ENCODE results near the gene CLEC4E. TPM values are rescaled to one million over a fixed set of nuclear protein-coding genes. Genes with fewer than 3 reads are reported as not detected.

CLEC4E gene
- polyA plus RNA-seq, 1 experiment, result not detected

DNA sequence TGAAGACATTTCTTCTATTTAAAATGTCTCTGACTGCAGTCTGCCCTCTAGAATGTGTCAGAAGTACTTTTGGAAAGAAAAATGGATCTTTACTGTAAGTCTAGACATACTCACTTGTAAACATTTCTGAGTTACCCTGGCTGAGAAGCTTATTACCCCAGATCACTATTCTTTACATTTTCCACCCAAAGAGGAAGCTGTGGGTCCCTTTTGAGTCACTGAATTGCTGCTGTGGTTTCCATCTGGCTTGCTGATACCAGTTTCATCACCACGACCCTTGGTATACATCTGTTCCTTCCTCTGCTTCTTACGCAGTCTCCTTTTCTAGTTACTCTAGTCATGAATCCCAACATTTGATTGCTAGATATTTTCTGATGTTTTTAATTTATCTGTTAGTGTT, 47.6 kb downstream of the CLEC4E start:
- TF ChIP-seq, protein P1, sequence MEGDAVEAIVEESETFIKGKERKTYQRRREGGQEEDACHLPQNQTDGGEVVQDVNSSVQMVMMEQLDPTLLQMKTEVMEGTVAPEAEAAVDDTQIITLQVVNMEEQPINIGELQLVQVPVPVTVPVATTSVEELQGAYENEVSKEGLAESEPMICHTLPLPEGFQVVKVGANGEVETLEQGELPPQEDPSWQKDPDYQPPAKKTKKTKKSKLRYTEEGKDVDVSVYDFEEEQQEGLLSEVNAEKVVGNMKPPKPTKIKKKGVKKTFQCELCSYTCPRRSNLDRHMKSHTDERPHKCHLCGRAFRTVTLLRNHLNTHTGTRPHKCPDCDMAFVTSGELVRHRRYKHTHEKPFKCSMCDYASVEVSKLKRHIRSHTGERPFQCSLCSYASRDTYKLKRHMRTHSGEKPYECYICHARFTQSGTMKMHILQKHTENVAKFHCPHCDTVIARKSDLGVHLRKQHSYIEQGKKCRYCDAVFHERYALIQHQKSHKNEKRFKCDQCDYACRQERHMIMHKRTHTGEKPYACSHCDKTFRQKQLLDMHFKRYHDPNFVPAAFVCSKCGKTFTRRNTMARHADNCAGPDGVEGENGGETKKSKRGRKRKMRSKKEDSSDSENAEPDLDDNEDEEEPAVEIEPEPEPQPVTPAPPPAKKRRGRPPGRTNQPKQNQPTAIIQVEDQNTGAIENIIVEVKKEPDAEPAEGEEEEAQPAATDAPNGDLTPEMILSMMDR (IDR thresholded peaks at IDR 0.05; ENCODE audit: low read depth, low read length), result no peak
- ChIA-PET CTCF (no interaction called here), POLR2A (no interaction called here)
- no peaks in the 10 kb centered on the region; the same call in 1 of the 2 replicates for H3K9me3 ChIP-seq (ENCODE audit: control insufficient read depth, insufficient read depth, low read length)
- no peak overlapping the region for H3K27ac ChIP-seq (ENCODE audit: low read depth, low read length)
- DNase-seq (ENCODE audit: low read depth, low spot score), result no peak
- H3K4me3 ChIP-seq (ENCODE audit: low read depth, low read length), result no peak overlapping the region
- no peaks in the 10 kb centered on the region for H3K27me3 ChIP-seq (ENCODE audit: control insufficient read depth, insufficient read depth, low read length)

DNA sequence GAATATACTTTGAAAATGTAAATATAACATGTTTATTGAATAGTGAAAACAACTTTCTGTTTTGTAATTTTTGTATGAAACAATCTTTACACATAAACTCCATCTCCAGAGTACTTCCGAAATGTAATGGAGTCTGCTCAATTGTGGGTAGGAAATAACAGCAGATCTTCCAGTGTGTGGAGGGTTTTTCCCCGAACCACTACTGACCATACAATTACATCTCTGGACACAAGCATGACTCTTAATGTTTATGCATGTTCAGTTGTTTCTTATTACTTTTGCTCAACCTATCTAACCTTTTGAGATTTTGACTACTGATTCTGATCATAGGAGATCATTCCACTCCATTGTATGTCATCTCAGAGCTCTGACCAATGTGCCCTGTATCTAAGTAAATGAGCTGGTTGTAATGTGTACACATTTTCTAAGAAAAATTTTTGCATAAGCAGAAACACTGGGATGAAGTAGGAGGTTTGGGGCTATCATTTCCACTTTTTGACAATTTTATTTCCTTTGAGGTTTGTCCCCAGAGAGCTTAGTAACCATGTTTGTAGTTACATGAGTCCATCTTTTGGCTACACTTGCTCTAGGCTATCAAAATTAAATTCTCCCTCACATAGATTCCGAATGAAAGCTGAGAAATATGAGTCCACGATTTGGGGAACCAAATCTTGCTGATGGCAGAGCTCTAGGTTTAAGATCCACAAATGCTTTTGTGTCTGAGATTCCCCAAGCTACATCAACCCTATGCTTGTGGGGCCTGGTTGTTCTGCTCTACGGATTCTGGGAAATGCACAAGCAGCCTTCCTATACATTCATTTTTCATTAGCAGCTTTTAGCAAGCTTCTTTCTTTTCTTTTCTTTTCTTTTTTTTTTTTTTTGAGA, 48.8 kb downstream of the CLEC4E start:
- H3K9me3 ChIP-seq (ENCODE audit: control insufficient read depth, insufficient read depth, low read length), result no peaks in the 10 kb centered on the region; the same call in 1 of the 2 replicates
- ChIA-PET CTCF (interaction anchor here (1.0 kb wide), 1 partner anchor 52 kb away, joined by 6 read pairs; no protein-coding TSS in a partner anchor), POLR2A (no interaction called here)
- TF ChIP-seq, protein P1 (IDR thresholded peaks at IDR 0.05; ENCODE audit: low read depth, low read length), result no peak
- no peak overlapping the region for H3K4me3 ChIP-seq (ENCODE audit: low read depth, low read length)
- DNase-seq (ENCODE audit: low read depth, low spot score), result no peak
- no peak overlapping the region for H3K27ac ChIP-seq (ENCODE audit: low read depth, low read length)
- no peaks in the 10 kb centered on the region for H3K27me3 ChIP-seq (ENCODE audit: control insufficient read depth, insufficient read depth, low read length)

Small RNA genes within 50 kb of the gene (small RNA-seq; reads per million reads assigned to genes)
- gene RNU6-275P (ENCODE audit: insufficient read length, low read depth), result not detected

Other genes with a start within 250 kb of the CLEC4E start
- gene CLEC6A, start 84.9 kb downstream of the CLEC4E start, polyA plus RNA-seq (2011; rRNA removed), result not detected in 2 replicates
- not detected in 2 replicates for gene CLEC4D, start 27.4 kb downstream of the CLEC4E start, polyA plus RNA-seq (2011; rRNA removed)
- not detected in 2 replicates for gene AICDA, start 72.0 kb upstream of the CLEC4E start, polyA plus RNA-seq (2011; rRNA removed)
- gene MFAP5, start 121.9 kb upstream of the CLEC4E start, polyA plus RNA-seq (2011; rRNA removed), result 0.36 and 0.60 TPM in 2 replicates
- 15.8 and 22.0 TPM in 2 replicates for gene RIMKLB, start 157.1 kb upstream of the CLEC4E start, polyA plus RNA-seq (2011; rRNA removed)